K562 (cell line): ENCODE measurements around the gene CHMP2A.

Experiments used
- ATF2 ChIP-seq: sonication (generic); formaldehyde crosslinking; IDR thresholded peaks from 2 replicates; pipeline ENCODE4 v1.8.1; 2022; ENCODE audit warnings: missing genetic modification reagents
- ATF3 ChIP-seq, 2 experiments: fragments of 450-650 bp in 1 of 2; sonication (generic) in 1 of 2; formaldehyde crosslinking in 1 of 2; IDR thresholded peaks in 1 of 2; conservative IDR thresholded peaks in 1 of 2; 2 replicates each; pipeline versions ENCODE4 v1.6.1 to v1.8.1; 2016 to 2023; ENCODE audit warnings: mild to moderate bottlenecking in 2 of 2, moderate library complexity in 2 of 2, inconsistent platforms in 1 of 2, missing genetic modification reagents in 1 of 2
- CTCF ChIP-seq, 3 experiments: IDR thresholded peaks in 2 of 3; conservative IDR thresholded peaks in 1 of 3; 2 replicates each; pipeline ENCODE4 v1.5.1; 2011 to 2012; ENCODE audit warnings: low read length in 3 of 3, mild to moderate bottlenecking in 3 of 3, control low read depth in 2 of 3, improper control_type of control experiment in 1 of 3, inconsistent platforms in 1 of 3, low read depth in 1 of 3, mixed read lengths in 1 of 3, moderate library complexity in 1 of 3; ENCODE audit not compliant: insufficient read depth in 2 of 3
- GABPB1 ChIP-seq: sonication (generic); formaldehyde crosslinking; IDR thresholded peaks from 2 replicates; pipeline ENCODE4 v1.8.0; 2022; ENCODE audit warnings: mild to moderate bottlenecking, missing genetic modification reagents
- RAD21 ChIP-seq, 2 experiments: fragments of 250-450 bp in 1 of 2; fragments of 450-650 bp in 1 of 2; sonication (Bioruptor Pico) in 1 of 2; formaldehyde crosslinking in 1 of 2; IDR thresholded peaks in 1 of 2; conservative IDR thresholded peaks in 1 of 2; 2 replicates each; pipeline versions ENCODE4 v1.4.0 to v1.8.0; 2020 to 2022; ENCODE audit warnings: mild to moderate bottlenecking in 2 of 2, moderate library complexity in 1 of 2
- RBM39 ChIP-seq: fragments of 200-400 bp; formaldehyde crosslinking; optimal IDR thresholded peaks from 2 replicates; pipeline ENCODE3; 2018; ENCODE audit warnings: low read depth, low read length
- ZC3H4 ChIP-seq: sonication (generic); formaldehyde crosslinking; IDR thresholded peaks from 2 replicates; pipeline ENCODE4 v1.9.0; 2021; ENCODE audit warnings: missing genetic modification reagents, borderline replicate concordance
- ZNF277 ChIP-seq: fragments of 250-450 bp; sonication (Bioruptor Pico); IDR thresholded peaks from 2 replicates; pipeline ENCODE4 v1.8.0; 2022; ENCODE audit warnings: inconsistent platforms, mild to moderate bottlenecking, moderate library complexity, borderline replicate concordance
- ZNF316 ChIP-seq: fragments of 450-650 bp; IDR thresholded peaks from 2 replicates; pipeline ENCODE4 v1.6.1; 2016
- ZNF583 ChIP-seq: fragments of 250-450 bp; sonication (Bioruptor Pico); IDR thresholded peaks from 2 replicates; pipeline ENCODE4 v1.4.0; 2020

GRCh38 chr19:58572818-58573657 lies 18.1 kb upstream of the CHMP2A start, which contains the start of gene MZF1:
- TF ChIP-seq ATF3 (IDR thresholded peaks at IDR 0.05) = peak; percentile 83
- TF ChIP-seq ATF3 (CRISPR knock-in tag; conservative IDR thresholded peaks at IDR 0.05) = 0 out of 2 replicates have a peak, but pooled peaks have one; percentile 31
- TF ChIP-seq RAD21 (CRISPR knock-in tag; conservative IDR thresholded peaks at IDR 0.05 in 1 of 2, IDR thresholded peaks at IDR 0.05 in 1 of 2) = no peak
- no peak for TF ChIP-seq ZNF583
- TF ChIP-seq ZNF316 = no peak
- TF ChIP-seq ZC3H4 (CRISPR knock-in tag) = no peak
- TF ChIP-seq RBM39 = peak; percentile 85
- TF ChIP-seq ZNF277 (CRISPR knock-in tag) = no peak
- peak; percentile 97 for TF ChIP-seq GABPB1 (CRISPR knock-in tag)
- TF ChIP-seq CTCF (IDR thresholded peaks at IDR 0.05 in 2 of 3, conservative IDR thresholded peaks at IDR 0.05 in 1 of 3; ENCODE audit: insufficient read depth in 2 of 3, low read depth in 1 of 3, low read length in 3 of 3) = peak in 2 of 3 experiments; percentile 2 to 30; a peak in 1 of 6 replicates
- TF ChIP-seq ATF2 = no peak
